Osteoblast (primary cell): ENCODE data around the gene HCFC1R1. TPM values are rescaled to one million over a fixed set of nuclear protein-coding genes. Genes with fewer than 3 reads are reported as not detected.

Experiments used
- DNase-seq: peaks from one replicate; pipeline ENCODE4 v3.0.0; 2011; ENCODE audit warnings: low spot score, mixed read lengths; ENCODE audit not compliant: insufficient read length; ENCODE audit errors: missing footprints
- H2AFZ ChIP-seq: 2 replicates; pipeline ENCODE4 v1.6.0; 2011; ENCODE audit warnings: mild to moderate bottlenecking, low read length
- H3K27ac ChIP-seq: 2 replicates; pipeline ENCODE4 v1.5.1; 2011; ENCODE audit warnings: mild to moderate bottlenecking, low read depth, low read length, moderate library complexity
- H3K27me3 ChIP-seq: 2 replicates; pipeline ENCODE4 v1.6.0; 2012; ENCODE audit warnings: mild to moderate bottlenecking, control low read depth, inconsistent platforms, low read length, moderate library complexity; ENCODE audit not compliant: insufficient read depth
- H3K36me3 ChIP-seq: 2 replicates; pipeline ENCODE4 v1.5.1; 2011; ENCODE audit warnings: mild to moderate bottlenecking, low read length, control low read depth, moderate library complexity; ENCODE audit not compliant: insufficient read depth
- H3K4me1 ChIP-seq: 2 replicates; pipeline ENCODE4 v1.5.1; 2011; ENCODE audit warnings: mild to moderate bottlenecking, low read length, control low read depth, moderate library complexity; ENCODE audit not compliant: insufficient read depth
- H3K4me2 ChIP-seq: 2 replicates; pipeline ENCODE4 v1.6.0; 2011; ENCODE audit warnings: mild to moderate bottlenecking, low read length; ENCODE audit not compliant: insufficient read depth
- H3K4me3 ChIP-seq: fragments of 200-600 bp; sonication (generic); 3 replicates; pipeline ENCODE4 v1.5.1; 2012; ENCODE audit warnings: mild to moderate bottlenecking, low read length, inconsistent platforms; ENCODE audit not compliant: insufficient read depth
- H3K79me2 ChIP-seq: 2 replicates; pipeline ENCODE4 v1.6.0; 2012; ENCODE audit warnings: mild to moderate bottlenecking, low read length, control low read depth, inconsistent platforms; ENCODE audit not compliant: insufficient read depth
- H3K9me3 ChIP-seq: 2 replicates; pipeline ENCODE4 v1.5.1; 2011; ENCODE audit warnings: low read depth, low read length, control low read depth
- H4K20me1 ChIP-seq: 2 replicates; pipeline ENCODE4 v1.6.0; 2012; ENCODE audit warnings: mild to moderate bottlenecking, low read length, control low read depth; ENCODE audit not compliant: insufficient read depth
- CTCF ChIP-seq: IDR thresholded peaks from 2 replicates; pipeline ENCODE4 v1.5.1; 2011; ENCODE audit warnings: mild to moderate bottlenecking, low read depth, low read length, moderate library complexity; ENCODE audit errors: extremely low read depth
- total RNA-seq: library from RNA; depleted of rRNA; stranded (reverse); fragments of >200 nt; gene quantifications from 2 replicates; pipeline ENCODE4 v1.2.3, GENCODE V29; 2012

Gene HCFC1R1
- total RNA-seq, 1 donor = 20.3 TPM

GRCh38 chr16:3032624-3033023 is 8.9 kb upstream of the HCFC1R1 start:
- H3K27me3 ChIP-seq = peaks cover 68% of the 10 kb centered on the region
- no peak overlapping the region for H3K27ac ChIP-seq
- H4K20me1 ChIP-seq = peaks cover 10% of the 10 kb centered on the region
- H3K4me1 ChIP-seq = no peaks in the 10 kb centered on the region
- no peak overlapping the region for H3K4me3 ChIP-seq
- H3K4me2 ChIP-seq = no peak overlapping the region
- no peak for DNase-seq
- no peaks in the 10 kb centered on the region for H3K79me2 ChIP-seq
- H3K36me3 ChIP-seq = no peaks in the 10 kb centered on the region
- H2AFZ ChIP-seq = no peak overlapping the region
- no peak for TF ChIP-seq CTCF
- no peaks in the 10 kb centered on the region for H3K9me3 ChIP-seq

- Histone ChIP-seq H3K4me3 (no peak overlapping the region), H4K20me1 (peaks cover 15% of the 10 kb centered on the region), H2AFZ (no peak overlapping the region), H3K27me3 (peaks cover 47% of the 10 kb centered on the region), H3K36me3 (peaks cover 10% of the 10 kb centered on the region), H3K27ac (no peak overlapping the region), H3K9me3 (no peaks in the 10 kb centered on the region), H3K4me2 (no peak overlapping the region), H3K79me2 (no peaks in the 10 kb centered on the region), H3K4me1 (no peaks in the 10 kb centered on the region)
- DNase-seq = peak; percentile 91
- no peak for TF ChIP-seq CTCF
Observed at GRCh38 chr16:3030222-3031212, 6.8 kb upstream of the HCFC1R1 start.

- H3K27ac ChIP-seq = no peak overlapping the region
- TF ChIP-seq CTCF = no peak
- H3K4me3 ChIP-seq = no peak overlapping the region
- peaks cover 19% of the 10 kb centered on the region for H4K20me1 ChIP-seq
- H3K36me3 ChIP-seq = peaks cover 10% of the 10 kb centered on the region
- H3K4me1 ChIP-seq = no peaks in the 10 kb centered on the region
- no peaks in the 10 kb centered on the region for H3K9me3 ChIP-seq
- peak; percentile 96 for DNase-seq
- peak overlapping the region; percentile 51 for H3K4me2 ChIP-seq
- H3K27me3 ChIP-seq = peaks cover 42% of the 10 kb centered on the region
- H3K79me2 ChIP-seq = no peaks in the 10 kb centered on the region
- H2AFZ ChIP-seq = no peak overlapping the region
Observed at GRCh38 chr16:3029491-3030221, 5.9 kb upstream of the HCFC1R1 start.
